Measurements from ENCODE around the gene CRTC3. TPM values are rescaled to one million over a fixed set of nuclear protein-coding genes. Genes with fewer than 3 reads are reported as not detected.

CRTC3 gene
- total RNA-seq, 1 experiment from 2014 or later: 17.5 TPM

GRCh38 chr15:90599116-90599515, 69.4 kb downstream of the CRTC3 start:
- no TSS peak for BruUV-seq (replicated peaks)
- no peak for DNase-seq
- CTCF ChIA-PET: interaction anchor here (0.8 to 1.4 kb wide), 2 partner anchors 306 to 660 kb away, joined by 3 read pairs; no protein-coding TSS in a partner anchor
- Mint-ChIP-seq H3K9me3 (ENCODE audit: low read depth, unreplicated experiment) (no peaks in the 10 kb centered on the region), H3K27me3 (ENCODE audit: unreplicated experiment) (no peaks in the 10 kb centered on the region), H3K4me1 (ENCODE audit: low read depth, unreplicated experiment) (peaks cover 15% of the 10 kb centered on the region), H3K27ac (ENCODE audit: unreplicated experiment) (no peak overlapping the region), H3K4me3 (ENCODE audit: low read depth, unreplicated experiment) (no peak overlapping the region), H3K36me3 (ENCODE audit: insufficient read depth, unreplicated experiment) (no peaks in the 10 kb centered on the region)
- no peak for TF ChIP-seq CTCF (IDR thresholded peaks at IDR 0.05; ENCODE audit: unreplicated experiment)
- intact Hi-C loops (cut with micrococcal nuclease; ENCODE audit: unreplicated experiment): no loop called here

- Mint-ChIP-seq H3K9me3 (ENCODE audit: low read depth, unreplicated experiment) (no peaks in the 10 kb centered on the region), H3K27me3 (ENCODE audit: unreplicated experiment) (no peaks in the 10 kb centered on the region), H3K4me3 (ENCODE audit: low read depth, unreplicated experiment) (no peak overlapping the region), H3K36me3 (ENCODE audit: insufficient read depth, unreplicated experiment) (no peaks in the 10 kb centered on the region), H3K27ac (ENCODE audit: unreplicated experiment) (no peak overlapping the region), H3K4me1 (ENCODE audit: low read depth, unreplicated experiment) (peaks cover 11% of the 10 kb centered on the region)
- DNase-seq: no peak
- no TSS peak for BruUV-seq (replicated peaks)
- CTCF ChIA-PET: interaction anchor here (0.6 kb wide), 1 partner anchor 14 kb away, joined by 8 read pairs; no protein-coding TSS in a partner anchor
- intact Hi-C loops (cut with micrococcal nuclease; ENCODE audit: unreplicated experiment): loop anchor here (10.0 kb wide), 1 partner anchor 275 kb away; no protein-coding TSS in a partner anchor
- no peak for TF ChIP-seq CTCF (IDR thresholded peaks at IDR 0.05; ENCODE audit: unreplicated experiment)
Observed at GRCh38 chr15:90599644-90600043, 69.9 kb downstream of the CRTC3 start.

GRCh38 chr15:90600954-90601353, 71.2 kb downstream of the CRTC3 start:
- intact Hi-C loops (cut with micrococcal nuclease; ENCODE audit: unreplicated experiment): loop anchor here (10.0 kb wide), 1 partner anchor 276 kb away; no protein-coding TSS in a partner anchor
- no peak overlapping the region for H3K27ac Mint-ChIP-seq (ENCODE audit: unreplicated experiment)

GRCh38 chr15:90603893-90604292, 74.2 kb downstream of the CRTC3 start:
- Mint-ChIP-seq H3K9me3 (ENCODE audit: low read depth, unreplicated experiment) (no peaks in the 10 kb centered on the region), H3K4me3 (ENCODE audit: low read depth, unreplicated experiment) (no peak overlapping the region), H3K36me3 (ENCODE audit: insufficient read depth, unreplicated experiment) (no peaks in the 10 kb centered on the region), H3K27ac (ENCODE audit: unreplicated experiment) (no peak overlapping the region), H3K4me1 (ENCODE audit: low read depth, unreplicated experiment) (peaks cover 7% of the 10 kb centered on the region), H3K27me3 (ENCODE audit: unreplicated experiment) (no peaks in the 10 kb centered on the region)
- no TSS peak for BruUV-seq (replicated peaks)
- CTCF ChIA-PET: no interaction called here
- DNase-seq: peak; percentile 47
- peak; percentile 38 for TF ChIP-seq CTCF (IDR thresholded peaks at IDR 0.05; ENCODE audit: unreplicated experiment)
- intact Hi-C loops (cut with micrococcal nuclease; ENCODE audit: unreplicated experiment): loop anchor here (10.0 kb wide), 1 partner anchor 279 kb away; no protein-coding TSS in a partner anchor

More at GRCh38 chr15:90600954-90601353, 71.2 kb downstream of the CRTC3 start:
- Mint-ChIP-seq H3K27me3 (ENCODE audit: unreplicated experiment) (no peaks in the 10 kb centered on the region), H3K4me3 (ENCODE audit: low read depth, unreplicated experiment) (no peak overlapping the region), H3K4me1 (ENCODE audit: low read depth, unreplicated experiment) (peaks cover 11% of the 10 kb centered on the region), H3K9me3 (ENCODE audit: low read depth, unreplicated experiment) (no peaks in the 10 kb centered on the region), H3K36me3 (ENCODE audit: insufficient read depth, unreplicated experiment) (no peaks in the 10 kb centered on the region)
- CTCF ChIA-PET: no interaction called here
- BruUV-seq (replicated peaks): no TSS peak
- DNase-seq: no peak
- no peak for TF ChIP-seq CTCF (IDR thresholded peaks at IDR 0.05; ENCODE audit: unreplicated experiment)

All from Calu3 (cell line).